HPDE6-E6E7 (cell line): ENCODE measurements around the gene TLR8.
"Not testable (repeated sequence)": the region's sequence is repeated elsewhere in the genome, so short reads cannot be mapped to it uniquely, and the experiment has no call there.

Experiments
- DNase-seq: peaks from one replicate; pipeline ENCODE4 v3.0.0; 2011; ENCODE audit warnings: missing footprints; ENCODE audit errors: extremely low spot score

TLR8 gene

DNA sequence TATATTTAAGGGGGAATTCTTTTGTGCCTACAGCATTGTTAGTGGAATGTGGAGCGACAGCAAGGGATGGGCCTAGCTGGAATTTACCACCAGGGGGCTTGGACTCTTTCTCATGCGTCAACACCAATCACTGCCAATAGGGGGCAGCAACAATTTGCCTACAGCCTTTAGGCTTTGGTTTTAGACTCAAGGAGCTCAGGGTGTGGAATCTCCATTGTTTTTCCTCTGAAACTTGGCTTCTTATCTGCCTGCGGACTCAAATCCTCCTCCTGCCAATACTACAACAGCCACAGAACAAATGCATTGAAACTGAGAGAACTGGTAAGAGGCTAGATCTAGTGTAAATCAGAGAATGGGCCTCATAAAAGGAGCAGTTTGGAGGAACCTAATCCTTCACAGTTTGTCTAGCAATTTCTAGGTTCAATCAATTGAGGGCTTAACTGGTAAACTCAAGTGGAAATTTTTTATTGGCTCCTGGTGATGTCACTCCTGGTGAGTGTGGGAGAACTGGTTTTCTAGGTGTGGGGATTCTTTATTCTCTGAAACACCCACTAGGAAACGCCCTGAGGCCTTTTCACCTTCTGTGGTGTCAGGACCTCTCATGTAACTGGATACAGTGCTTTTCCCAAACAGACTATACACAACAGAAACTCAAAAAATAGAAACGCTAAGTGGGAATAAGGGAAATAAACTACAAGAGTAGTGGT, 40.6 kb downstream of the TLR8 start:
- peak; percentile 72 for DNase-seq

- no peak for DNase-seq
Observed at GRCh38 chrX:12947545-12948235, 41.3 kb downstream of the TLR8 start.

- DNase-seq, result no peak
Observed at GRCh38 chrX:12948495-12948894, 42.1 kb downstream of the TLR8 start.

DNA sequence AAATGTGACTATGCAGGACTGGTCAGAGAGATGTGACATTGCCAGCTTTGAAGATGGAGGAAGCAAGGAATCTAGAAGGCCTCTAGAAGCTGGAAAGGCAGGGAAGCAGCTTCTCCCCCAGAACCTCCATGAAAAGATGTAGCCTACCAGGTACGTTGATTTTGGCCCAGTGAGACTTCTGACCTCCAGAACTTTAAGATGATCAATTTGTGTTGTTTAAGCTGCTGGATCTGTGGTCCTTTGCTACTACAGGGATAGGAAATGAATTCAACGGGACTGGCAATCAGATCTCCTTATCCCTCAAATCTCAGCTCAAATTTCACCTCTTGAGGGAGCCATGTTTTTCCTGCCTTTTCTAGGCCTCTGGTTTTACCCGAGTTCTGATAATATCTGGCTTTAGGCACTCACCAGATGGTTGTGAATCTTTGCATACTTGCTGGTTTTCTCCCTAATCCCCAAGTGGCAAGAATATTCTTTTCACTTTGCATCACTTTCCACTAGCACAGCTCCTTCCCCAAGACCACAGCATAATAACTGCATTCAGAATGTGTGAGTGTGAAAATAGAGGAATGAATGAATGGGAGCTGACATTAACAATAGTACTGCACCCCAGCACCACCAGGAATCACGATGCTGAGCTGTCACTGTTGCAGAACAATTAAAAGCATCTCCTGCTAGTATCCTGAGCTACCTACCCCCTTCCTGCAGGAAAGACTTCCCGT, 42.9 kb downstream of the TLR8 start:
- no peak for DNase-seq

- peak; percentile 44 for DNase-seq
Observed at GRCh38 chrX:12949927-12950656, 43.7 kb downstream of the TLR8 start.

GRCh38 chrX:12950851-12951594, 44.6 kb downstream of the TLR8 start:
- no peak for DNase-seq

GRCh38 chrX:12951595-12951975, 45.2 kb downstream of the TLR8 start:
- no peak for DNase-seq

DNA sequence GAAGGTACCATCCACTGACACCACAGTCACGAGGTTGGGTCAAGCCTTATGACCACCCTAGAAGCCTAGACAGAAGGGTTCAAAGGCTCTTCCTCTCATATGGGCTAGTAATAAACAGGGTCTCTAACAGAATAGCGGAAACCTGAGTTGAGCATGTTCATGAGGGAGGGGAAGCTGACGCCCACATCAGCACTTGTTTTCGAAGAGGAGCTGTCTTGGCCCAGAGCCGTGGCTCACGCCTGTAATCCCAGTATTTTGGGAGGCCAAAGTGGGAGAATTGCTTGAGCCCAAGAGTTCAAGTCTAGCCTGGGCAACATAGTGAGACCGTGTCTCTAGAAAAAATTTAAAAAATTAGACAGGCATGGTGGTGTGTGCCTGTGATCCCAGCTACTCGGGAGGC, 47.0 kb downstream of the TLR8 start:
- no peak for DNase-seq

DNA sequence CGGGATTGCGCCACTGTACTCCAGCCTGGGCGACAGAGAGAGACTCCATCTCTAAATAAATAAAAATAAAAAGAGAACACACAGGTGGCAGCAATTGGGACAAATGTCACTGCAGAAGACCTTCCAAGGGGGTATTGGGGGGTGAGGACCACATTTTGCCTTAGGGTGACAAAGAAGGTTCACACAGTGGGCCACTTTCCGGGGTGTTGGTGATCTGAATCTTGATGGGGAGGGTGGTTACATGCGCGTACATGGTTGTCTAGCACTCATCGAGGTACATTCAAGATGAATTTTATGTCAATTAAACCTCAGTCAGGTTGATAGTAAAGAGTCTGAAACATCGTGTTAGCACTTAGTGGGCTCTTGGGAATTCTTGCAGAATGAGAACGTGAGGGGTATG, 48.0 kb downstream of the TLR8 start:
- DNase-seq, result no peak

GRCh38 chrX:12954981-12955380, 48.6 kb downstream of the TLR8 start:
- DNase-seq, result no peak

DNA sequence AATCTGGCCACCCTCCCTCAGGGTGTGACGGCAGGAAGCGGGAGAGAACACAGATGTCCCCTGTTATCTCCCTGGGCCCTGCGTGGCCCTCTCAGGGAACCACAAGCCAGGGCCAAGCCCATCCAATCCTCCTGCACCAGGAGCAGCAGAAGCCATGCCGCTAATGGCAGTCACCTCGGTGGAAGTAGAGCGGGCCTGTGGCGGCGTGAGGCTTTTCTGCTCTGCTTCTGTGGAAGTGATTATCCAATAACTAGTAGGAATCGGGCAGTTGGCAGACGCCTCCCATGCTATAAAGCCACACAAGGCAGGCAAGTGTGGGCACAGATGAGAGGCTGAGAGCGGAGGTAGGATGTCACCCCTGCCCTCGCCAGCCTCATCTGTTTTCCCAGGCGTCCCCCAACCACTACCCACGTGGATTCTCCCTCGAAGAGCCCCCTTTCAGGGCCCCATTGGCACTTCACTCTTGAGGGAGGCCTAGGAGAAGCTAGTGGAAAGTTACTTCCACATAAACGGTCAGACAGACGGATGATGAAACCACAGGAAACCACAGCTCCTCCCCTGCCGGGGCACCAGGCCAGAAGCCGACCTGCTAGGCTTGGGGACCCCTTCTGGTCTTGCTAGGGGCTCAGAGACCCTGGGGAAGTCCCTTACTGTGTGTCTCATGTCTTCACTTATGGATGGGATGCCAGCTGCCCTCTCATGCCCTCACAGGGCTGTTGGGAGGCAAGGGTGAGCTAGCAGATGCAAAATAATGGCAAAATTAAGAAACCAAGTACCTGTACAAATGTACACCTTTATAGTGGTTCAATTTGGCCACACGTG, 49.7 kb downstream of the TLR8 start:
- no peak for DNase-seq

DNA sequence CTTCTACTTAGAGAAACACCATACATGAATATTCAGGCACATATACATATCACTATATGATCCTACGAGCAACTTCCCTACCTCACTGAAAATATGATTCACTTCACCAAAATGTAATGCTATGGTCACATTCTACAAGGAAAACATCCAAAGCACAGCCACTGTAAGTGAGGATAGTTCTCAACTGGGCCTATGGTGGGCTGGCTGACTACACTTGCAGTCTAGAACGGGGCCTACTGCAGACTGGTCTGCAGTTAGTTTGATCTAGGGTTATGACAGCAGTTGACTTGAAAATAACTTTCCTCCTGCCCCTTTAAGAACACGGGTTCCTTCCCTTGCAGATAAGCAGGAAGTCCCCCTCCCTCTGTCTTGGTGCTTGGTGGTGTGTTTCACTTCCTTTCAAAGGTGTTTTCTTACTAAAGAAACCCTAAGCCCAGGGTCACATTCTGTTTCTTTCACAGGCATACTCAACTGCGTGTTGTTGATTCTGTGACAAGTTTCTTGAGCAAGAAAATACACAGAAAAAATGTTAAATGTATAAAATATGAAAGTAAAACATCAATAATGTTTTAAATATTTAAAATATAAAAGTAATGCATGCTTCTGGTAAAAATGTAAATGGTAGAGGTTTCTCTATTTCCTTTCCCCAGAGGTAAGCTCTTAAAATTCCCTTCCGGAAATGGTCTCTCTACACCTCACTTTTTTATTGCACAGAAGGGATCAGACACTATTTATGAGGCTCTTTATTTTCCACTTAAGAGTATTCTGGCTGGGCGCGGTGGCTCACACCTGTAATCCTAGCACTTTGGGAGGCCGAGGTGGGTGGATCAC, 50.5 kb downstream of the TLR8 start:
- no peak for DNase-seq

DNA sequence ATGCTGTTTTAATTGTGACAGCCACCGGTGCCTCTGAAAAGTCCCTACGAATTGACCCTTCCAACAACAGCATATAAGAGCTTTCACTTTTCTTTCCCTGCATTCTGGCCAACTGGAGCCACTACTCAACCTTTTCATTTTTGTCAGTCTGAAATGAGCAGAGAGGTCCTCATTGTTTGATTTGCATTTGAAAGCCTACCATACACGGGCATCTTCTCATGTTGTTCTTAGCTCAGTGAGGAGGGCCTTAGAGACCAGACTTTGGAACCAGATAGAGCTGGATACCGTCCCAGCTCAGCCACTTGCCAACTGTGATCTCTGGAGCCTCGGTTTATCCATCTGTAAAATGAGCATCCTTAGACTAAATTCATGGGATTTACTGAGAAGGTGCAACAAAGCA, 51.6 kb downstream of the TLR8 start:
- no peak for DNase-seq

DNA sequence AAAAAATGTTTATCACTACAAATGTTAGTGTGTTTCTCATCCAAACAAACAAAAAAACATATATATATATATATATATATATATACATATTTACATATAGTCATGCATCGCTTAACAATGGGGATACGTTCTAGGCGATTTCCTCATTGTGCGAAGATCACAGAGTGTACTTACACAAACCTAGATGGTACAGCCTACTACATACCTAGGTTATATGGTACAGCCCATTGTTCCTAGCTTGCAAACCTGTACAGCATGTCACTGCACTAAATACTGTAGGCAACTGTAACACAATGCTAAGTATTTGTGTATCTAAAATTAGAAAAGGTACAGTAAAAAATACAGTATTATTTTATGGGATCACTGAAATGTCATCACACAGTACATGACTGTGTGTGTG, 52.0 kb downstream of the TLR8 start:
- DNase-seq, result no peak

DNA sequence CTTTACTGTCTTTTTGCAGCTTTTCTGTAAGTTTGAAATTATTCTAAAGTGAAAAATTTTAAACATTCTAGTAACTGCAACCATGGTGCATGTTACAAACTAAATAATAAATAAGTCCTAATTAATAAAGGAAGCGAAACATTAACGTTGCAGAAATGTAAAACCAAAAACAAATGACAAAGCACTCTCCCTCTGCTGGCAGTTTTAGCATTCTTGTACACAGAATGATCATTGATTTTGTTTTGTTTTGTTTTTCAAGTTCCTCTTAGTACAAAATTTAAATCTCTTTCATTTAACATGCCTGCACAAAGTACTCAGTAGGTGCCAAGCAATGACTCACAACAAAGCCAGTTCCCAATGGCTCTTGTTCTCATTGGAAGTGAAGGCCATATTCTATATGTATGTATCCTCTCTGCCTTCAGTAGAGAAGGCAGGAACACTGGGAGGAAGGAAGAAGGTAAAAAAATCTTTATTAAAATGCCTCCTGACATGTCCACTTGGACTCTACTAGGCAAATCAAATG, 54.8 kb downstream of the TLR8 start:
- DNase-seq, result no peak

DNA sequence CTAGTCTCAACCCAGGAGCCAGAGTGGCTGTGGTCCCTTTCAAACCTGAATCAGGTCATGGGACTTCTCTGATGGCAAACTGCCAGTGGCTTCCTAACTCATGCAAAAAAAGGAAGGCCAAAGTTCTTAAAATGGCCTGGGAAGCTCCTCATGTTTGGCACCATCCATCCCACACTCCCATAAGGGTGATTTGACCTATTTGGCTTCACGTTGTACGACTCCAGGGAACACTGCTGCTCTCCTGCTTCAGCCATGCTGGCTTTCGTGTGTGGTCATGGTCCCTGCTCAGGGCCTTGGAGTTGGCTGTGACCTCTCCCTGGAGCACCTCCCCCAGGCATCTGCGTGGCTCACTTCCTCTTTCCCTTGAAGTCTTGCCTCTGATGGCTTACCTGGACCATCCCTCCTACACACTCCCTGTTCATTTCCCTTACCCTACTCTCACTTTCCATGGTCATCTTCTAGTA, 55.7 kb downstream of the TLR8 start:
- DNase-seq, result no peak

GRCh38 chrX:12963210-12963850, 56.9 kb downstream of the TLR8 start:
- DNase-seq, result not testable (repeated sequence)

- no peak for DNase-seq
Observed at GRCh38 chrX:12965131-12965940, 58.9 kb downstream of the TLR8 start.
